ENCODE results near the gene PPP1R26.

Gene PPP1R26

DNA sequence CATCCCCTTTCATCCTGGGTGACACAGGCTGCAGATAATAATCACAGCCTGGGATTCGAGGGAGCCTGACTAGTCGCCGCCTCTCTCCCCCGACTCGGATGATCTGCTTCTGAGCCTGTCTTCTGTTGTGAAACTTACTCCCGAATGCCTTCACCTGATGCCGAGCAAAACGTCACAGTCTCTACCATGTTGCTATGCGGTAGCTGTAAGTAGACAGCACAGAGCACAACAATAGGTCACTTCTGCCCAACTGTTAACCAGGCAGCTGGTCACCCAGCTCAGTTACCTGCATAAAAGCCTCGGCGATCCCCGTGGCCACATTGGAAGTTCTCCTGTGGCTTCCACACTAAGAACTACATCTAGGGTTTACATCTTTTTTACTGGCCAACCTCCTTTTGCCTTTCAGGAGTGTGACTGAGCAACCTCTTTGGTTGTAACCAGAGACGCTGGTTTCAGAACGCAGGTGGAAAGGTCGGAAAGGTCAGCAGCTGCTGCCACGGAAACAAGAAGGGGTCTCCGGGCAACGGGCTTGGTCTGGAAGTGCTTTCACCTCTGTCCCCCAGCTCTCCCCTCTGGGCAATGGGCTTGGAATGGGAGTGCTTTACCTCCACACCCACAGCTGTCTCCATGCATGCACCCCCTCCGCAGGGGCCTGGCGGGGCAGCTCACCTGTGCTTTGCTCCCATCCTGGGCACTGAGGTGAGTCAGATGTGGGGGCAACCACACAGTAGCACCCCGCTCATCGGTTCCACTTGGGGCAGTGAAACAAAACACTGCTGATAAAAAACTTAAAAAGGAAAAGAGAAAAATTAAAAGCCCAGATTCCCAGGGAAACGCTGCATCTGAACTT lies 7.6 kb upstream of the PPP1R26 start:
- H3K27ac ChIP-seq (ENCODE audit: low read length), result no peak overlapping the region
- H3K36me3 ChIP-seq (ENCODE audit: insufficient read depth, low read depth, low read length), result no peaks in the 10 kb centered on the region
- peaks cover 4% of the 10 kb centered on the region; the same call in 1 of the 2 replicates for H3K4me1 ChIP-seq (ENCODE audit: insufficient read depth, low read length)
- no peak overlapping the region; the same call in 1 of the 2 replicates for H3K4me3 ChIP-seq (ENCODE audit: low read length)
- H3K9me3 ChIP-seq (ENCODE audit: insufficient read depth, low read depth, low read length), result no peaks in the 10 kb centered on the region
- H3K9ac ChIP-seq (ENCODE audit: low read depth, low read length), result no peak overlapping the region
- no peaks in the 10 kb centered on the region for H3K27me3 ChIP-seq (ENCODE audit: insufficient read depth, low read length)

DNA sequence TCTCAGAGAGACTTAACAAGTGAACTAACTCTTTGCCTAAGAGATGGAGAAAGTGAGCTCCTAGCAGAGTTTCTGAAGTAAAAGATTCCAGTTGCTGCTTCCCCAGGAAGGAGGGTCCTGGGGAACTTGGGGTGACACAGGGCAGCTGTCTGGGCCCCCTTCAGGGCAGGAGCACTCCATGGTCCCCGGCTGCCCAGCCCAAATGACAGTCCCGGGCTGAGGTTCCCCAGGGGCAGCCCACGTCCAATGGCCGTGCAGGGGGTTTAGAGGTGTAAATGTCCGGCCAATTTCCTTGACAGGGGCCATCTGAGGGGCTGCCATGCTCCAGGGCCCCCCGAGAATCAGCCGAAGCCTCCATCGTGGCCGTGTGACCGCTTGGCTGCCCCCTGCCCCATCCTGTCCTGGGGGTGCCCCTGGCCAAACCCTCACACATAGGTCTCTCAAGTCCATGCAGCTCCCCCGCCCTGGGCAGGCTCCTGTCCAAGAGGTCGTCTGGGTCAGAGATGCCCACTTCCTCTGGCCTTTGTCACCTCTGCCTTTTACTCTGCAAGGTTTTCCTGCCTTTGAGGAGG lies 5.5 kb upstream of the PPP1R26 start:
- Histone ChIP-seq H3K4me3 (ENCODE audit: low read length) (no peak overlapping the region), H3K9ac (ENCODE audit: low read depth, low read length) (no peak overlapping the region), H3K27me3 (ENCODE audit: insufficient read depth, low read length) (no peaks in the 10 kb centered on the region), H3K27ac (ENCODE audit: low read length) (no peak overlapping the region), H3K36me3 (ENCODE audit: insufficient read depth, low read depth, low read length) (no peaks in the 10 kb centered on the region), H3K9me3 (ENCODE audit: insufficient read depth, low read depth, low read length) (no peaks in the 10 kb centered on the region), H3K4me1 (ENCODE audit: insufficient read depth, low read length) (peaks cover 4% of the 10 kb centered on the region; the same call in 1 of the 2 replicates)

GRCh38 chr9:135474915-135475314 lies 4.7 kb upstream of the PPP1R26 start:
- peaks cover 4% of the 10 kb centered on the region; the same call in 1 of the 2 replicates for H3K4me1 ChIP-seq (ENCODE audit: insufficient read depth, low read length)
- no peak overlapping the region for H3K4me3 ChIP-seq (ENCODE audit: low read length)
- H3K27ac ChIP-seq (ENCODE audit: low read length), result no peak overlapping the region
- no peaks in the 10 kb centered on the region for H3K9me3 ChIP-seq (ENCODE audit: insufficient read depth, low read depth, low read length)
- no peak overlapping the region for H3K9ac ChIP-seq (ENCODE audit: low read depth, low read length)
- H3K36me3 ChIP-seq (ENCODE audit: insufficient read depth, low read depth, low read length), result no peaks in the 10 kb centered on the region
- no peaks in the 10 kb centered on the region for H3K27me3 ChIP-seq (ENCODE audit: insufficient read depth, low read length)

DNA sequence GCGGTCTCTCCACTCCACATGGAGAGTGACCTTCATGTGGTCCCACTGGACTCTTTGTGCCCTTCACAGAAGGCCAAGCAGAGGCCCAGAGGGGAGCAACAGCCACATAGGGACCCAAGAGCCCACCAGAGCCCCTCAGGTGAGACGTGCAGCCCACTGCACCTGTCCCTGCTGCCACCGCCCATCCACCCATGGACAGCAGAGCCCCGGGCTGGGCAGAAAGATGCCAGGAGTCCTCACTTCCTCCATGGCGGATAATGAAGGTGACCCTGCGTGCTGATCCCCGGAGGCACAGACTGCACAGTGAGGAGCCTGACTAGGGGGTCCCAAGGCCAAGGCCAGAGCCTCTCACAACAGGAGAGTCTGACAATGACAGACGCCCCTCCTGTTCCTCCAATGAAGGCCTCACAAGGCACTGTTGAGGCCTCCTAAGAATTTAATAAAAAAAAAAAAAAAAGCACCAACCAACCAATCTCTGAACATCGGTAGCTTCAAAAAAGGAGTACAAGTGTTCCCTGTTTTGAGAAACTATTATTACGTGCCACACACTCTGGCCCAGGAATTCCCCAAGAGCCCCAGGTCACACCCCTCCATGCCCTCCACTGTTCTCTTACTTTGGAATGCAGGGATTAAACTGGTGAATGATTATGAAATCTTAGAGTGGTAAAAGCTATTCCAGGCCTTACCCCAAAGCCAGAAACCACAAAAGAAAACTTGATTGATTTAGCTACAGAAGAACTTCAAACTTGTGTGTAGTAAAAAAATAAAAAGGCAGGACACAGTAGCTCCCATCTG lies 2.8 kb upstream of the PPP1R26 start:
- H3K9ac ChIP-seq (ENCODE audit: low read depth, low read length), result no peak overlapping the region
- no peaks in the 10 kb centered on the region for H3K9me3 ChIP-seq (ENCODE audit: insufficient read depth, low read depth, low read length)
- no peaks in the 10 kb centered on the region for H3K27me3 ChIP-seq (ENCODE audit: insufficient read depth, low read length)
- H3K4me1 ChIP-seq (ENCODE audit: insufficient read depth, low read length), result peaks cover 6% of the 10 kb centered on the region; the same call in 1 of the 2 replicates
- no peak overlapping the region for H3K4me3 ChIP-seq (ENCODE audit: low read length)
- no peaks in the 10 kb centered on the region; the same call in 1 of the 2 replicates for H3K36me3 ChIP-seq (ENCODE audit: insufficient read depth, low read depth, low read length)
- no peak overlapping the region for H3K27ac ChIP-seq (ENCODE audit: low read length)

GRCh38 chr9:135478191-135478590 lies 1.4 kb upstream of the PPP1R26 start:
- H3K36me3 ChIP-seq (ENCODE audit: insufficient read depth, low read depth, low read length), result peaks cover under 1% of the 10 kb centered on the region
- no peaks in the 10 kb centered on the region for H3K9me3 ChIP-seq (ENCODE audit: insufficient read depth, low read depth, low read length)
- peak overlapping the region; percentile 63; the same call in 1 of the 2 replicates for H3K4me3 ChIP-seq (ENCODE audit: low read length)
- H3K9ac ChIP-seq (ENCODE audit: low read depth, low read length), result no peak overlapping the region
- H3K4me1 ChIP-seq (ENCODE audit: insufficient read depth, low read length), result peaks cover 4% of the 10 kb centered on the region; the same call in 1 of the 2 replicates
- no peaks in the 10 kb centered on the region for H3K27me3 ChIP-seq (ENCODE audit: insufficient read depth, low read length)
- no peak overlapping the region for H3K27ac ChIP-seq (ENCODE audit: low read length)

GRCh38 chr9:135478829-135479468 lies 633 bp upstream of the PPP1R26 start:
- Histone ChIP-seq H3K36me3 (ENCODE audit: insufficient read depth, low read depth, low read length) (peaks cover 8% of the 10 kb centered on the region), H3K27ac (ENCODE audit: low read length) (no peak overlapping the region), H3K27me3 (ENCODE audit: insufficient read depth, low read length) (no peaks in the 10 kb centered on the region), H3K9me3 (ENCODE audit: insufficient read depth, low read depth, low read length) (no peaks in the 10 kb centered on the region), H3K4me1 (ENCODE audit: insufficient read depth, low read length) (peaks cover 4% of the 10 kb centered on the region; the same call in 1 of the 2 replicates), H3K4me3 (ENCODE audit: low read length) (peak overlapping the region; percentile 63; the same call in 1 of the 2 replicates), H3K9ac (ENCODE audit: low read depth, low read length) (peak overlapping the region; percentile 32; the same call in 1 of the 2 replicates)

DNA sequence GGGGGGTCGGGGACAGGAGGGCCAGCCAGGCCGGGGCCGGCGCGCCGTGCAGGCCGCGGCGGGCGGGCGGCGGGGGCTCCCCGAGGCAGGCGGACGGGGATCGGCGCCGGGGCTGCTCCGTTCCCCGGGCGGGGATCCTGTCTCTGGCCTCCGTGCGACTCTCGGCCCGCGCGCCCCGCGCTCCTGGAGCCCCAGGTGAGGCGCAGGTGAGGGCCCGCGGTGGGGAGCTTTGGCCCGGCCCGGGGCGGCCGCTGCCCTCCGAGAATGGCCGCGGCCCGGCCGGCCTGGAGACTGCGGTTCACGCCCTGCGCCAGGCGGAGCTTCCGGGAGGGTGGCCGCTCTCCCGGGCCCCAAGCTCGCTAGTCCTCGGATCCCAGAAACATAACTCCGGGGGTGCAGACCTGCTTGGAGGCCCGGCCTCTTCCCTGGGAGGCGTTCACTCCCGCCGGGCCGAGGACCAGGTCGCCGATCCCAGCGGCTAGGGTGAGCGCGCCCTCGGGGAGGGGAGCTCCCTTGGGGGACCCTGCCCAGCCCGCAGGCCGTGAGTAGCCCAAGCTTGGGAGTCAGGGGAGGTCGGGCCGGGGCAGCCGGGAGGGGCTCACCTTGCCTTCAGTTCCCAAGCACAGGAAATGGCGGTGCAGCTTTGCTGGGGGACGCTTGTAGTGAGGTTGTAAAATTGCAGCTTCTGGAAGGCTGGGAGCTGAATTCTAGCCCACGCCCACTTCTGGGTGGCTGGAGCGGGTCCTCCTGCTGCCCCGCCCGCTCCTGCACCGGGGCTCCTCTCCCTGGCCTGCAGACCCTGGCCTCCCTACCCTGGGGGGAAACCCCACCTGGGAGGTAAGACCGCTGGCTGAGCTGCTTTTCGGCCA lies 723 bp downstream of the PPP1R26 start:
- peaks cover 20% of the 10 kb centered on the region for H3K36me3 ChIP-seq (ENCODE audit: insufficient read depth, low read depth, low read length)
- peaks cover 4% of the 10 kb centered on the region; the same call in 1 of the 2 replicates for H3K4me1 ChIP-seq (ENCODE audit: insufficient read depth, low read length)
- peak overlapping the region; percentile 79; the same call in 1 of the 2 replicates for H3K9ac ChIP-seq (ENCODE audit: low read depth, low read length)
- no peaks in the 10 kb centered on the region for H3K27me3 ChIP-seq (ENCODE audit: insufficient read depth, low read length)
- H3K9me3 ChIP-seq (ENCODE audit: insufficient read depth, low read depth, low read length), result no peaks in the 10 kb centered on the region
- H3K27ac ChIP-seq (ENCODE audit: low read length), result no peak overlapping the region
- peak overlapping the region; percentile 81 for H3K4me3 ChIP-seq (ENCODE audit: low read length)

DNA sequence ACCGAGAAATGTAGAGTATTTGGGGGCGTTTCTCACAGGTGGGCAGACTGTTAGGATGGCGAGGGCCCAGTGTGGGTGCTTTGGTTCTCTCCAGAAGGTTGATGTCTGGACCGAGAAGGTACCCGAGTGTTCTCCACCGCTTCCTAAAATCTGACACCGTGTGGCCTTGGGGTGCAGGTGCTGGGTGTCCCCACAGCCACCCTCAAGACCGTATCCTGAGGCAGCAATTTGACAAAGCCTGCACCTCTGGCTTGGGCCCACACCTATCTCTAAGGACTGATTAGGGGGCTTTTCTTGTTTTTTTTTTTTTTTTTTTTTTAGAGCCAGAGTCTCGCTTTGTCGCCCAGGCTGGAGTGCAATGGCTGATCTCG lies 1.3 kb downstream of the PPP1R26 start:
- peaks cover 27% of the 10 kb centered on the region for H3K36me3 ChIP-seq (ENCODE audit: insufficient read depth, low read depth, low read length)
- peak overlapping the region; percentile 79; the same call in 1 of the 2 replicates for H3K9ac ChIP-seq (ENCODE audit: low read depth, low read length)
- peak overlapping the region; percentile 81 for H3K4me3 ChIP-seq (ENCODE audit: low read length)

GRCh38 chr9:135482015-135482754 lies 2.6 kb downstream of the PPP1R26 start:
- no peak overlapping the region for H3K4me3 ChIP-seq (ENCODE audit: low read length)
- H3K36me3 ChIP-seq (ENCODE audit: insufficient read depth, low read depth, low read length), result peaks cover 38% of the 10 kb centered on the region
- H3K9ac ChIP-seq (ENCODE audit: low read depth, low read length), result no peak overlapping the region
- no peak overlapping the region for H3K27ac ChIP-seq (ENCODE audit: low read length)
- H3K9me3 ChIP-seq (ENCODE audit: insufficient read depth, low read depth, low read length), result no peaks in the 10 kb centered on the region
- no peaks in the 10 kb centered on the region for H3K27me3 ChIP-seq (ENCODE audit: insufficient read depth, low read length)
- peaks cover 4% of the 10 kb centered on the region; the same call in 1 of the 2 replicates for H3K4me1 ChIP-seq (ENCODE audit: insufficient read depth, low read length)

More for the DNA sequence above, 1.3 kb downstream of the PPP1R26 start:
- Histone ChIP-seq H3K9me3 (ENCODE audit: insufficient read depth, low read depth, low read length) (no peaks in the 10 kb centered on the region), H3K27ac (ENCODE audit: low read length) (no peak overlapping the region), H3K27me3 (ENCODE audit: insufficient read depth, low read length) (no peaks in the 10 kb centered on the region), H3K4me1 (ENCODE audit: insufficient read depth, low read length) (peaks cover 4% of the 10 kb centered on the region; the same call in 1 of the 2 replicates)
